K562 (cell line): Measurements from ENCODE around the gene CDK5RAP3. TPM values are rescaled to one million over a fixed set of nuclear protein-coding genes. Genes with fewer than 3 reads are reported as not detected.

ENCODE experiments used
- ATAC-seq: fragments of 200-7000 bp; cut with Tn5 transposase; 3 replicates; pipeline ENCODE4 v1.9.1; 2020; ENCODE audit warnings: moderate library complexity
- BruUV-seq: library from RNA; stranded (reverse); fragments of 400-500 nt; replicated peaks from 2 replicates; lab custom pipeline; 2021; lab: Mats Ljungman, UMichigan
- CTCF ChIA-PET: fragments of 300-600 bp; formaldehyde crosslinking; extraction: SDS; loops from one replicate; lab custom pipeline; 2021; ENCODE audit warnings: low intra/inter-chr PET ratio; lab: Yijun Ruan, JAX
- POLR2A ChIA-PET: fragments of 300-600, 350-650 bp; sonication (Branson Sonifier 250); formaldehyde crosslinking; extraction: SDS; loops from one replicate; lab custom pipeline; 2021; ENCODE audit warnings: antibody characterized with exemption, inconsistent platforms; lab: Yijun Ruan, JAX
- DNase-seq, 4 experiments: peaks; one replicate each; pipeline versions ENCODE4 v3.0.0 to v3.0.0-alpha.2; 2011 to 2018; ENCODE audit warnings: low spot score in 3 of 4, mixed read lengths in 3 of 4; ENCODE audit errors: extremely low read depth in 1 of 4
- FAIRE-seq: peaks from 2 replicates; lab custom pipeline; 2011; peaks lifted over from hg19 to GRCh38; lab: Jason Lieb, UNC
- H2AFZ ChIP-seq: 2 replicates; pipeline ENCODE4 v1.6.0; 2011; ENCODE audit warnings: low read depth, low read length, control low read depth, inconsistent platforms
- H3K27ac ChIP-seq: fragments of 200-600 bp; 3 replicates; pipeline ENCODE4 v1.8.0; 2011; ENCODE audit warnings: low read depth, mild to moderate bottlenecking, control low read depth, inconsistent platforms, low read length, moderate library complexity, mixed read lengths; ENCODE audit errors: extremely low read depth
- H3K27me3 ChIP-seq, 2 experiments: fragments of 300-600 bp in 1 of 2; 2 replicates in 1 of 2; 3 replicates in 1 of 2; pipeline versions ENCODE4 v1.6.0 to v1.8.0; 2011; ENCODE audit warnings: inconsistent platforms in 2 of 2, low read length in 2 of 2, mild to moderate bottlenecking in 1 of 2, mixed read lengths in 1 of 2, moderate library complexity in 1 of 2; ENCODE audit not compliant: control insufficient read depth in 2 of 2, insufficient read depth in 2 of 2
- H3K36me3 ChIP-seq: fragments of 300-600 bp; 3 replicates; pipeline ENCODE4 v1.8.0; 2011; ENCODE audit warnings: mild to moderate bottlenecking, low read length, inconsistent platforms; ENCODE audit not compliant: control insufficient read depth, insufficient read depth
- H3K4me1 ChIP-seq, 2 experiments: fragments of 200-600 bp in 1 of 2; replicated peaks in 1 of 2; 2 replicates in 1 of 2; 3 replicates in 1 of 2; pipeline versions ENCODE4 v1.5.1 to v1.8.0; 2011; ENCODE audit warnings: inconsistent platforms in 2 of 2, low read length in 2 of 2, mild to moderate bottlenecking in 1 of 2, mixed read lengths in 1 of 2, moderate library complexity in 1 of 2; ENCODE audit not compliant: control insufficient read depth in 2 of 2, insufficient read depth in 2 of 2
- H3K4me2 ChIP-seq: 2 replicates; pipeline ENCODE4 v1.6.1; 2011; ENCODE audit warnings: low read length, control low read depth, inconsistent platforms, mixed read lengths; ENCODE audit not compliant: insufficient read depth
- H3K4me3 ChIP-seq: fragments of 200-600 bp; sonication (generic), shearing (Covaris generic); 2 replicates; pipeline ENCODE4 v1.5.1; 2016; ENCODE audit warnings: control low read depth, inconsistent platforms
- H3K79me2 ChIP-seq: fragments of 200-600 bp; 3 replicates; pipeline ENCODE4 v1.8.0; 2011; ENCODE audit warnings: low read length, inconsistent platforms; ENCODE audit not compliant: control insufficient read depth, insufficient read depth
- H3K9ac ChIP-seq, 2 experiments: 2 replicates each; pipeline versions ENCODE4 v1.6.0 to v1.6.1; 2011; ENCODE audit warnings: low read depth in 2 of 2, low read length in 2 of 2, control low read depth in 1 of 2, inconsistent platforms in 1 of 2, mild to moderate bottlenecking in 1 of 2, mixed read lengths in 1 of 2; ENCODE audit not compliant: insufficient read depth in 1 of 2
- H3K9me1 ChIP-seq: one replicate; pipeline ENCODE4 v1.6.0; 2011; ENCODE audit warnings: inconsistent platforms, mild to moderate bottlenecking, low read length, moderate library complexity; ENCODE audit not compliant: control insufficient read depth, insufficient read depth
- H3K9me3 ChIP-seq: replicated peaks from 2 replicates; pipeline ENCODE4 v1.5.1; 2011; ENCODE audit warnings: low read depth, low read length, inconsistent platforms; ENCODE audit not compliant: control insufficient read depth, insufficient read depth
- H4K20me1 ChIP-seq: replicated peaks from 2 replicates; pipeline ENCODE4 v1.6.1; 2011; ENCODE audit warnings: low read length, inconsistent platforms, mixed read lengths; ENCODE audit not compliant: control insufficient read depth, insufficient read depth
- ETV5 ChIP-seq: sonication (generic); formaldehyde crosslinking; IDR thresholded peaks from 2 replicates; pipeline ENCODE4 v1.4.0; 2020; ENCODE audit warnings: low read depth, mild to moderate bottlenecking, missing genetic modification reagents
- FOXJ2 ChIP-seq: fragments of 200-800 bp; sonication (Bioruptor generic); IDR thresholded peaks from 2 replicates; pipeline ENCODE4 v1.6.1; 2016; ENCODE audit warnings: missing genetic modification characterization, missing compliant biosample characterization
- HNRNPH1 ChIP-seq: fragments of 200-400 bp; formaldehyde crosslinking; optimal IDR thresholded peaks from 2 replicates; pipeline ENCODE3; 2017; ENCODE audit warnings: low read depth, mild to moderate bottlenecking, low read length, moderate library complexity
- MEIS2 ChIP-seq: fragments of 450-650 bp; IDR thresholded peaks from 2 replicates; pipeline ENCODE4 v1.6.1; 2014; ENCODE audit warnings: mild to moderate bottlenecking; ENCODE audit not compliant: partially characterized antibody
- MYNN ChIP-seq, 2 experiments: sonication (generic); formaldehyde crosslinking in 1 of 2; IDR thresholded peaks; 2 replicates each; pipeline versions ENCODE4 v1.5.0 to v1.6.1; 2016 to 2020; ENCODE audit warnings: antibody characterized with exemption in 1 of 2, missing genetic modification reagents in 1 of 2
- NCOA2 ChIP-seq, 2 experiments: fragments of 450-650 bp; IDR thresholded peaks; 2 replicates each; pipeline ENCODE4 v1.6.1; 2018; ENCODE audit warnings: mild to moderate bottlenecking in 2 of 2, moderate library complexity in 1 of 2; ENCODE audit not compliant: partially characterized antibody in 2 of 2
- NELFE ChIP-seq: IDR thresholded peaks from 2 replicates; pipeline ENCODE4 v1.6.1; 2011; ENCODE audit warnings: mild to moderate bottlenecking; ENCODE audit not compliant: insufficient read depth, insufficient read length
- PHF20 ChIP-seq: fragments of 450-650 bp; IDR thresholded peaks from 2 replicates; pipeline ENCODE4 v1.6.1; 2018; ENCODE audit not compliant: partially characterized antibody
- PTTG1 ChIP-seq: fragments of 450-650 bp; IDR thresholded peaks from 2 replicates; pipeline ENCODE4 v1.6.1; 2016; ENCODE audit warnings: low read depth, mild to moderate bottlenecking, missing genetic modification characterization, missing compliant biosample characterization
- TRIM28 ChIP-seq: fragments of 450-650 bp; IDR thresholded peaks from 2 replicates; pipeline ENCODE4 v1.6.1; 2017
- ZFX ChIP-seq: sonication (generic); formaldehyde crosslinking; IDR thresholded peaks from 2 replicates; pipeline ENCODE4 v1.8.0; 2022; ENCODE audit warnings: mild to moderate bottlenecking, missing genetic modification reagents, moderate library complexity
- ZNF263 ChIP-seq: sonication (generic); formaldehyde crosslinking; IDR thresholded peaks from 2 replicates; pipeline ENCODE4 v1.8.0; 2022; ENCODE audit warnings: mild to moderate bottlenecking, missing genetic modification reagents, borderline replicate concordance
- WGBS: fragments of 100-300 bp; shearing (Covaris generic); methylation state at CpG from one replicate; pipeline ENCODE4 v1.1.6; 2016; ENCODE audit warnings: low coverage, mixed read lengths; ENCODE audit not compliant: insufficient coverage; ENCODE audit errors: missing lambda C conversion rate; 5-methylcytosine and 5-hydroxymethylcytosine counted together
- in situ Hi-C: fragments of 300-500 bp; cut with MboI; formaldehyde crosslinking; loops from 4 replicates; pipeline ENCODE4 v1.15.0; 2018; ENCODE audit warnings: inconsistent platforms, mixed read lengths
- intact Hi-C: fragments of 100-400 bp; cut with micrococcal nuclease; formaldehyde crosslinking; loops from 2 replicates; pipeline ENCODE4 v1.14.2; 2022
- polyA plus RNA-seq, 8 experiments: library from polyadenylated mRNA; depleted of rRNA in 4 of 8; stranded (reverse) in 5 of 8; unstranded in 3 of 8; fragments of >200 nt; fragmentation: Nextera tagmentation in 2 of 8; fragmentation: Illumina TruSeq in 1 of 8; extraction: Ambion mirVana in 2 of 8; extraction: Trizol in 1 of 8; gene quantifications; 2 replicates each; pipeline versions ENCODE4 v1.2.1 to v1.2.3, GENCODE V29; 2011 to 2014; ENCODE audit warnings: inconsistent platforms in 1 of 8, missing spikeins in 1 of 8
- total RNA-seq, 7 experiments: library from RNA; depleted of rRNA in 6 of 7; stranded (reverse); fragments of >200 nt in 6 of 7; fragmentation: Illumina TruSeq in 2 of 7; extraction: Trizol in 2 of 7; gene quantifications; 2 replicates each; pipeline versions ENCODE4 v1.2.1 to v1.2.3, GENCODE V29; 2011 to 2021; ENCODE audit warnings: low replicate concordance in 1 of 7
- TF ChIP-seq, protein P1 (sequence below): IDR thresholded peaks from 2 replicates; pipeline ENCODE4 v1.6.1; 2012; ENCODE audit warnings: low read depth, low read length, improper control_type of control experiment, borderline replicate concordance
- TF ChIP-seq, protein P2 (sequence below): fragments of 250-450 bp; sonication (Bioruptor Pico); IDR thresholded peaks from 2 replicates; pipeline ENCODE4 v1.8.0; 2022; ENCODE audit warnings: inconsistent platforms, mild to moderate bottlenecking, moderate library complexity, borderline replicate concordance
- TF ChIP-seq, protein P3 (sequence below): fragments of 450-650 bp; IDR thresholded peaks from 2 replicates; pipeline ENCODE4 v1.6.1; 2017; ENCODE audit warnings: antibody characterized with exemption, mild to moderate bottlenecking

CDK5RAP3 gene
- total and polyA plus RNA-seq, 9 of the 15 experiments (the other 6 are each of a cell fraction or from before 2014, with no cell fraction given) = 44.2 to 202 (median 91.5) TPM

DNA sequence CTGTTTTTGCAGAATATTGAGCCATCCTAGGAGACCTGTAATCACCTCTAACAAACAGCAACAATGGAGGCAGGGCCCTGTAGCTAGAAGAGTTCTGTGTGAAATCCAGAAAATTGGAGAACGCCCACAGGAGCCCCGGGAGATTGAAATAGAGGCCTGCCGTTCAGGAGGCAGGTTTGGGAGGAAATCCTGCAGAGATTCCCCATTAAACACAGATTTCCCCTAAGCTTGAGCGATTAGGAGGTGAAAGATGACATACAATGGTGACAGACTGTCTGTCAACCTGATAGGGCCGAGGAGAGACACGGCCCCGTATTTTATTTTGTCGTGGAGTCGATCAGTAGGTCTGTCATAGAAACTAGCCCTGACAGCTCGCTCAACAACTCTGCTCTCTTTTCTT, 18.2 kb downstream of the CDK5RAP3 start (continued):
- TF ChIP-seq MEIS2 = peak; percentile 70
- TF ChIP-seq, all 486 proteins: peak for 5

DNA sequence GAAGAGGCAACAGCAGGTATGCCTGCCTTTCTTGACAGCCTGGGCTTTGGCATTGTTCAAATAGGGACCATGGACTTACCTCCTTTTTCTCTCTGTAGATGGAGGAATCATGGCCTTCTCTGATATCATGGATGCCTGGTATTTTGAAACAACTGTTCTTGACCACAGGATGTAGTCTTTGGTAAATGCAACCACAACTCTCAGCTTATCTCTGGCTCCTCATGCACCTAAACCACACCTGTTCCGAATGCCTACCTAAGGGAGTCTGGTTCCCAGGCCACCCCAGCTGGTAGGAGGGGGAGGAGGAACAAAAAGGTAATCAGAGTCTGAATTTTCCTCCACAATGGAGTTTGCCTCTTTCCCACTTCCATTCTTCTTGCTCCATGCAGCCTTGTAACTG, 18.8 kb downstream of the CDK5RAP3 start:
- Histone ChIP-seq H3K27ac (no peak overlapping the region), H3K79me2 (no peaks in the 10 kb centered on the region), H3K9me3 (no peaks in the 10 kb centered on the region), H3K9me1 (no peaks in the 10 kb centered on the region), H3K27me3 (no peaks in the 10 kb centered on the region), H3K4me3 (no peak overlapping the region), H3K36me3 (no peaks in the 10 kb centered on the region), H3K4me1 (peaks cover 20 to 31% of the 10 kb centered on the region in 2 experiments), H3K9ac (no peak overlapping the region), H3K4me2 (no peak overlapping the region), H2AFZ (no peak overlapping the region), H4K20me1 (no peaks in the 10 kb centered on the region)
- ATAC-seq = no peak
- 9% methylated on average over 1 of the region's 1 CpG for WGBS
- intact Hi-C loops (no loop called here), in situ Hi-C loops (no loop called here)
- CTCF ChIA-PET = no interaction called here
- FAIRE-seq = no peak
- BruUV-seq = no TSS peak
- POLR2A ChIA-PET = interaction anchor here (0.6 to 1.2 kb wide), 6 partner anchors 9 to 94 kb away, joined by 3 read pairs; partner anchors contain the start of gene SP2
- DNase-seq = no peak
- TF ChIP-seq TRIM28 (no peak), NELFE (no peak), NCOA2 (IDR thresholded peaks at IDR 0.05; ENCODE audit: partially characterized antibody in 2 of 2) (no peak), MYNN (IDR thresholded peaks at IDR 0.05) (no peak), MYNN (CRISPR knock-in tag; IDR thresholded peaks at IDR 0.05) (no peak), FOXJ2 (no peak), PHF20 (no peak), HNRNPH1 (no peak), ZFX (CRISPR knock-in tag) (no peak), ETV5 (CRISPR knock-in tag) (no peak), ZNF263 (no peak), PTTG1 (tag) (no peak)
- TF ChIP-seq, protein P1, sequence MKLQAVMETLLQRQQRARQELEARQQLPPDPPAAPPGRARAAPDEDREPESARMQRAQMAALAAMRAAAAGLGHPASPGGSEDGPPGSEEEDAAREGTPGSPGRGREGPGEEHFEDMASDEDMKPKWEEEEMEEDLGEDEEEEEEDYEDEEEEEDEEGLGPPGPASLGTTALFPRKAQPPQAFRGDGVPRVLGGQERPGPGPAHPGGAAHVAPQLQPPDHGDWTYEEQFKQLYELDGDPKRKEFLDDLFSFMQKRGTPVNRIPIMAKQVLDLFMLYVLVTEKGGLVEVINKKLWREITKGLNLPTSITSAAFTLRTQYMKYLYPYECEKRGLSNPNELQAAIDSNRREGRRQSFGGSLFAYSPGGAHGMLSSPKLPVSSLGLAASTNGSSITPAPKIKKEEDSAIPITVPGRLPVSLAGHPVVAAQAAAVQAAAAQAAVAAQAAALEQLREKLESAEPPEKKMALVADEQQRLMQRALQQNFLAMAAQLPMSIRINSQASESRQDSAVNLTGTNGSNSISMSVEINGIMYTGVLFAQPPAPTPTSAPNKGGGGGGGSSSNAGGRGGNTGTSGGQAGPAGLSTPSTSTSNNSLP = no peak
- TF ChIP-seq, protein P2, sequence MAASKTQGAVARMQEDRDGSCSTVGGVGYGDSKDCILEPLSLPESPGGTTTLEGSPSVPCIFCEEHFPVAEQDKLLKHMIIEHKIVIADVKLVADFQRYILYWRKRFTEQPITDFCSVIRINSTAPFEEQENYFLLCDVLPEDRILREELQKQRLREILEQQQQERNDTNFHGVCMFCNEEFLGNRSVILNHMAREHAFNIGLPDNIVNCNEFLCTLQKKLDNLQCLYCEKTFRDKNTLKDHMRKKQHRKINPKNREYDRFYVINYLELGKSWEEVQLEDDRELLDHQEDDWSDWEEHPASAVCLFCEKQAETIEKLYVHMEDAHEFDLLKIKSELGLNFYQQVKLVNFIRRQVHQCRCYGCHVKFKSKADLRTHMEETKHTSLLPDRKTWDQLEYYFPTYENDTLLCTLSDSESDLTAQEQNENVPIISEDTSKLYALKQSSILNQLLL (CRISPR knock-in tag) = no peak
- TF ChIP-seq, protein P3, sequence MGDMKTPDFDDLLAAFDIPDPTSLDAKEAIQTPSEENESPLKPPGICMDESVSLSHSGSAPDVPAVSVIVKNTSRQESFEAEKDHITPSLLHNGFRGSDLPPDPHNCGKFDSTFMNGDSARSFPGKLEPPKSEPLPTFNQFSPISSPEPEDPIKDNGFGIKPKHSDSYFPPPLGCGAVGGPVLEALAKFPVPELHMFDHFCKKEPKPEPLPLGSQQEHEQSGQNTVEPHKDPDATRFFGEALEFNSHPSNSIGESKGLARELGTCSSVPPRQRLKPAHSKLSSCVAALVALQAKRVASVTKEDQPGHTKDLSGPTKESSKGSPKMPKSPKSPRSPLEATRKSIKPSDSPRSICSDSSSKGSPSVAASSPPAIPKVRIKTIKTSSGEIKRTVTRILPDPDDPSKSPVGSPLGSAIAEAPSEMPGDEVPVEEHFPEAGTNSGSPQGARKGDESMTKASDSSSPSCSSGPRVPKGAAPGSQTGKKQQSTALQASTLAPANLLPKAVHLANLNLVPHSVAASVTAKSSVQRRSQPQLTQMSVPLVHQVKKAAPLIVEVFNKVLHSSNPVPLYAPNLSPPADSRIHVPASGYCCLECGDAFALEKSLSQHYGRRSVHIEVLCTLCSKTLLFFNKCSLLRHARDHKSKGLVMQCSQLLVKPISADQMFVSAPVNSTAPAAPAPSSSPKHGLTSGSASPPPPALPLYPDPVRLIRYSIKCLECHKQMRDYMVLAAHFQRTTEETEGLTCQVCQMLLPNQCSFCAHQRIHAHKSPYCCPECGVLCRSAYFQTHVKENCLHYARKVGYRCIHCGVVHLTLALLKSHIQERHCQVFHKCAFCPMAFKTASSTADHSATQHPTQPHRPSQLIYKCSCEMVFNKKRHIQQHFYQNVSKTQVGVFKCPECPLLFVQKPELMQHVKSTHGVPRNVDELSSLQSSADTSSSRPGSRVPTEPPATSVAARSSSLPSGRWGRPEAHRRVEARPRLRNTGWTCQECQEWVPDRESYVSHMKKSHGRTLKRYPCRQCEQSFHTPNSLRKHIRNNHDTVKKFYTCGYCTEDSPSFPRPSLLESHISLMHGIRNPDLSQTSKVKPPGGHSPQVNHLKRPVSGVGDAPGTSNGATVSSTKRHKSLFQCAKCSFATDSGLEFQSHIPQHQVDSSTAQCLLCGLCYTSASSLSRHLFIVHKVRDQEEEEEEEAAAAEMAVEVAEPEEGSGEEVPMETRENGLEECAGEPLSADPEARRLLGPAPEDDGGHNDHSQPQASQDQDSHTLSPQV = no peak
